GM12892 (cell line): ENCODE results near the gene CACNB4.
"Not testable (repeated sequence)": the region's sequence is repeated elsewhere in the genome, so short reads cannot be mapped to it uniquely, and the experiment has no call there.

Experiments used
- DNase-seq: peaks from one replicate; pipeline ENCODE4 v3.0.0; 2011; ENCODE audit not compliant: insufficient read length
- FAIRE-seq: peaks from 2 replicates; lab custom pipeline; 2011; peaks lifted over from hg19 to GRCh38; lab: Jason Lieb, UNC
- POLR2A ChIP-seq: IDR thresholded peaks from 2 replicates; pipeline ENCODE4 v1.6.1; 2011; ENCODE audit warnings: low read depth, low read length, control low read depth
- POLR2AphosphoS5 ChIP-seq: IDR thresholded peaks from 2 replicates; pipeline ENCODE4 v1.6.1; 2011; ENCODE audit warnings: low read depth, low read length, control low read depth
- TAF1 ChIP-seq: IDR thresholded peaks from 2 replicates; pipeline ENCODE4 v1.6.1; 2011; ENCODE audit warnings: low read depth, mild to moderate bottlenecking, control low read depth, low read length, borderline replicate concordance

Gene CACNB4

DNA sequence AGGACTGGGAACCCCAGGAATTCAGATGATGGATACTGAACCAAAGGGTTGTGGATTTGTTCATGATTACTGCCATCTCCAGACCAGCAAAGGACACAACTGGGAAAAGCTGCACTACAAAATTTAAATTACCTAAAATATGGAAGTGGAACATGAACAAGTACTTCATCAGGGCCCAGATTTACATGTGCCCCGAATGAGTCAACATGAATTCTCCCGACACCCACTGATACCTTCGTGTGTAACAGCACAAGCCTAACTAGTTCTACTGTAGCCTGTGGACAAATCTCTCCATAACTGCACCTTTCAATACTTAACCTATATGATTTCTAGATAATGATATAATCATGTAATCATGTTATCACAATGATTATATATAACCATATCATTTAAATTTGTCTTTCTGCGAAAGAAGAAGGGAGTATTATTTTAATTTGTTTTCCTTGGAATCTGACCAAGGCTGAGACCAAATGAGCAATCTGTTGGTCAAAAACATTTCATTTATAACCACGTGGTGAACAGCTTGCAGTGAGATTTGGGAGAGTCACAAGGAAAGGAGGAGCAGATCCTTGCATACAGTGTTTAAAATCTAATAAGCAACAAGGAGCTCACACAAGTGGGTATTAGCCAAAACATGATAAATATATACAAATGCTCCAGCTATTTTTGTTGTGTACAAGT is 70.5 kb downstream of the CACNB4 start:
- DNase-seq (no peak), FAIRE-seq (peak; percentile 69)
- TF ChIP-seq POLR2AphosphoS5 (no peak), POLR2A (no peak), TAF1 (no peak)

DNA sequence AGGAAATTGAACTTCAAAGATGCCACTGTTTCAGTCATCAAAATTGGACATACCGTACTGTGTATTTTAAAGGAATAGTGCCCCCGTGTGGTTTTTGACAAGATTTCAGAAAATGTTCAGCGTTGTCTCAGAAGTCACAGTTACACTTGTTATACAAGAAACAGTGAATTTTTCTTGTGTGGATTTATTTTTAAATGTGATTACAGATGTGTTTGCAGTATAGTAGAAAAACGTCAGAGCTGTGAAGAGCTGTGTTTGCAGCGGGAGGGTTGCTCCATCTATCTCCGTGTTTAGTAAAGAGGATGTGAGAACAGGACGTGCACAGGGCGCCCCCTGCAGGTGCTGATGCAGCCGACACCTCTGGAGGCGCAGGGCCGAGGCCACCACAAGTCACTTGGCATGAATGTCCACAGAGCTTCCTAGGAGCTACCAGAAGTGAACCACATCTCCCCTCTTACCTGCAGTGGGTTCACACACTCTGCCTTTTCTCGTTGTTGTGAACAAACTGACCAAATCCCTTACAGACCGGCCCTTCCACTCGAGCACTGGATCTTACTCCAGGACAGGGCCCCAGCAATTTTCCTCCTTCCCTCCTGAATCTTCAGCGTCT is 73.1 kb downstream of the CACNB4 start:
- FAIRE-seq: peak; percentile 97
- peak; percentile 29 for DNase-seq
- TF ChIP-seq POLR2A (no peak), POLR2AphosphoS5 (no peak), TAF1 (no peak)

DNA sequence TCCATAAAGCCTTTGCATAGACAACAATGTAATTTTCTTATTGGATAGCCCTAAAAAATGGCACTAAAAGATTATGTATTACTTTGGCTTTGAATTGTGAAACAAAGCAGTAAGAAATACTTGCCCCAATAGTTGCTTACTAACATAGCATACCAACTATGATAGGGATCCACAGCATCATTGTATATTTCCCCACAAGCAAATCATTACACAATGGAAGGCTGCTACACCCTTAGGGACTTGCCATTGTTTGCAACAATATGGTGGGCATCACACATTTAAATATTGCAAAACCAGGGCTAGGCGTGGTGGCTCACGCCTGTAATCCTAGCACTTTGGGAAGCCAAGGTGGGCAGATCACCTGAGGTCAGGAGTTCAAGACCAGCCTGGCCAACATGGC is 74.4 kb downstream of the CACNB4 start:
- no peak for TF ChIP-seq TAF1
- TF ChIP-seq POLR2A: no peak
- no peak for TF ChIP-seq POLR2AphosphoS5
- FAIRE-seq (peak; percentile 24), DNase-seq (no peak)

DNA sequence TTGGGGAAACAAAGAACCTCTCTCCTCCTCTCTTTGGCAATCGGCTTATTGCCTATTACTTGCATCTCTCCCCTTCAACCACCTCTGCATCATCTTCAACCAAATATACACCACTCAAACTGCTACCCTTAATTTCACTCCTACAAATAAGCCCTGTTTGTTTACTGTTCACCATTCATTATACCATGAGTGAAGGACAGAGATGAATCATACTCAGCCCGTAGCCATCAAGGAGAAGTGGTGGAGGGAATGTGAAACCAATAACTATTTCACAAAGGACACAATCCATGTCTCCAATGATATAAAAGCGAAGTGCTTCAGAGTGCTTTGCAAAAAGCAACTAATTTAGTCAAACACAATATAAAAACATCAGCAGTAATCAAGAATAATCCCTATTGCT is 76.8 kb downstream of the CACNB4 start:
- TF ChIP-seq TAF1: no peak
- TF ChIP-seq POLR2A: no peak
- no peak for TF ChIP-seq POLR2AphosphoS5
- FAIRE-seq (peak; percentile 27), DNase-seq (no peak)

DNA sequence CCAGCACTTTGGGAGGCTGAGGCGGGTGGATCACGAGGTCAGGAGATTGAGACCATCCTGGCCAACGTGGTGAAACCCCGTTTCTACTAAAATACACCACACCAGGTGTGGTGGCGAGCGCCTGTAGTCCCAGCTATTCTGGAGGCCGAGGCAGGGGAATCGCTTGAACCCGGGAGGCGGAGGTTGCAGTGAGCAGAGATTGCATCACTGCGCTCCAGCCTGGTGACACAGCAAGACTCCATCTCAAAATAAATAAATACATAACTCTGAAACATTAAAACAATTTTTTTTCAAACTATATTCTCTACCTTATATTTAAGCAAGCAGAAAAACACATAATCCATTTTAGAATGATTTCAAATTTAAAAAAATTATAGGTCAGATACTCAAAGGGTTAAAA is 77.8 kb downstream of the CACNB4 start:
- not testable (repeated sequence) for FAIRE-seq, DNase-seq

DNA sequence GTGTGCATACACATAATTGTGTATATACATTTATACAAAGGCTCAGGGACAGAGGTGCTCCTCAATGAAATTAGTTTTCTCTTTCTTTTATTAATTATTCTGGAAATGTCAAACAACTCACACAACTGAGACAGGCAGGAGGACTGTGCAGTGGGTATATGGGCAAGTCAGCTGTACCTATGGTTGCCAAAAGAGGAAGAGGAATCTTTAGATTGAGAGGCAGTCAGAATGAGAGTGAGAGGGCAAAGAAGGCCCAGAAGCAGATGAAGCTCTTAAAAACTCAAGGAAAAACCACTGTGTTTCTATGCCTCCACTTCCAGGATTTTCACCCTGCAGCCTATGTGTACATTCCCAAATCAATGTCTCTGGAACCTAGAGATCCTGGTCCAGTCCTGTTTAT is 79.1 kb downstream of the CACNB4 start:
- FAIRE-seq (no peak), DNase-seq (no peak)
- TF ChIP-seq TAF1 (no peak), POLR2AphosphoS5 (no peak), POLR2A (no peak)

DNA sequence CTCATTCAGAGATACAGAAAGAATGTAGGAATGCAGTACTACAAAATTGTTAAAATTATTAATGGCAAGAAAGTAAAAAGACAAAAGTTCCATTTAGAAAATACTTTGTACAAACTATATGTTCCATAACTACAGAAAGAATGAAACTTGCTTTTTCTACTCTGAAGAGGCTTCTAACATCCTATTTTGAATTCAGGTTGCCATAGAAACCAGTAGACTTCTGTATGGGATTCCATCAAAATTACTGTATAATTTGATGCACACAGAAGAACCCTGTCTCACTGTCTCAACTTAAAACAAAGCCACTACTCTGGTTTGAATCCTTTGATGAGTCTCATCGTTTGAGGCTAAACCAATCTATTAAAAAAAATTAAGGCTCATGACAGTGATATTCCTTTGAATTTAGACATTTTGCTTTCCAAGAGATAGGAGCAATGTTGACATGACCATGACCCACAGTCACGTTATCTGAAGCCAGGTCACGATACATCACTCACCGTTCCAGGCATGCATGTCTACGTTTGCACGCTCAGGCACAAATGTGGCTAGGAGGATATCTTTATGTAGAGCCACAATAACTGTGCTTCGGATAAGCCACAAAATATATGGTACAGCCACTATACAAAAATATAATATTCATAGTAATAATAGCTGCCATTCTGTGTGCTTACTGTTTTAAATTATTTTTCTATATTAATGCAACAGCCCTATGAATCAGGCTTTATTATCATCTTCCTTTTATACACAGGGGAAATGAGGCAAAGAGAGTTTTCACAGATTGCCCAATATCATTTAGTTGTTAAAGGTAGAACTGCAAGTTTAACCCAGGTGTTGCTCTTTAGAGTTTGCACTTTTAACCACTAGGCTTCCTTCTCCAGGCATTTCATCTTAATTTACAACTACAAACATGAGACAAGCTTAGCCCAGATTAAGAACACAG is 82.4 kb downstream of the CACNB4 start:
- DNase-seq (no peak), FAIRE-seq (no peak)
- TF ChIP-seq POLR2A: no peak
- no peak for TF ChIP-seq TAF1
- no peak for TF ChIP-seq POLR2AphosphoS5

DNA sequence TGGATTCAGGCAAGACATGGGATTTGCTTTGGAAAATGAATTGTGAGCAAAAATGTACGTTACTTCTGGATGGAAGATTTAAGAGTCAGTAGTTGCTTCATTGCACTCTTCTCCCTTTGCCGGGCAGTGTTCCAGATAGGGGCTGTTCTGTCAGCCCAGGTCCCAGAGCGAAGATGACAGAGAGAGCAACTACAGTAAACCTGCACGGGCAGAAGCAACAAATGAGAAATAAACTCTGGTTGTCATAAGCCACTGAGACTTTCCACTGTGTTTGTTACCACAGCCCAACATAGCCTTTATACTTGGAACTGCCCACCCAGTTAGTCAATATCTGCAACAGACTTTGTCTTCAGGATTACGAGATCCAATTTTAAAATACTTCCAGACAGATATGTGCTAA is 83.3 kb downstream of the CACNB4 start:
- TF ChIP-seq POLR2AphosphoS5: no peak
- TF ChIP-seq POLR2A: no peak
- DNase-seq (no peak), FAIRE-seq (peak; percentile 27)

DNA sequence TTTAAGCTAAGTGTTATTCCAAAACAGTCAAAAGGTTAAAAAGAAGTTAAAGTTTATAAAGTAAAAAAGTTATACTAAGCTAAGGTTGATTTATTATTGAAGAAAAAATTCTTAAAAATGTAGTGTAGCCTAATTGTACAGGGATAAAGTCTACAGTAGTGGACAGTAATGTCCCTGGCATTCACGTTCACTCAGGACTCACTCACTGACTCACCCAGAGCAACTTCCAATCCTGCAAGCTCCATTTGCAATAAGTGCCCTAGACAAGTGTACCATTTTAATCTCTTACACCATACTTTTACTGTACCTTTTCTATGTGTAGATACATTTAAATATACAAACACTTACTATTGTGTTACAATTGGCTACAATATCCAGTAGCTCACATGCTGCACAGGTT is 86.1 kb downstream of the CACNB4 start:
- DNase-seq (no peak), FAIRE-seq (no peak)
- TF ChIP-seq POLR2A (no peak), POLR2AphosphoS5 (no peak), TAF1 (no peak)

DNA sequence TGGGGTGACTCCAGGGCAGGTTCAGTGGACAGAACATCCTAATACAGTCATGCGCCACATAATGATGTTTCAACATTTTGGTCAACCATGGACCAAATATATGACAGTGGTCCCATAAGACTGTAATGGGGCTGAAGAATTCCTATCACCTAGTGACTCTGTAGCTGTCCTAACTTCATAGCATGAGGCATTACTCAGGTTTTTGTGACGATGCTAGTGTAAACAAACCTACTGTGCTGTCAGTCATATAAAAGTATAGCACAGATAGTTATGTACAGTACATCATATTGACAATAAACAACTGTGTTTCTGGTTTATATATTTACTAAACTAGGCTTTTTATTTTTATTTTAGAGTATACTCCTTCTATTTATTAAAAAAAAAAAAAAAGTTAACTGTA is 87.1 kb downstream of the CACNB4 start:
- FAIRE-seq (no peak), DNase-seq (no peak)
- TF ChIP-seq POLR2A: no peak
- no peak for TF ChIP-seq TAF1
- TF ChIP-seq POLR2AphosphoS5: no peak

DNA sequence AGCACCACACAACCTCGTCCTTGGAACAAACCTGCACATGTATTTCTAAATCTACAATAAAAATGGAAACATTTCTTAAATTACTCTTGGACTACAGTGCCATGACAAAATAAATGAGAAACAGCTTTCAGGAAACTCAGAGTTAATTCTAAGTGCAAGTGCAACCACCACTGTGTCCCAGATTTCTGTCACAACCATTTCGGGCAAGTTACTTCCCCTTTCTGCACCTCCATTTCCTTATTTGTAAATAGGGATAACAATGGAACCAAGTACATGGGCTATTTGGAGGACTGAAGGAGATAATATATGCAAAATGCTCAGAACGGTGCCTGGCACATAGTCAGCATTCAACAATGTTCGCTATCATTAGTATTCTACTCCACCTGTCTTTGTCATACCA is 93.2 kb downstream of the CACNB4 start:
- TF ChIP-seq POLR2AphosphoS5 (no peak), POLR2A (no peak)
- DNase-seq (no peak), FAIRE-seq (no peak)

DNA sequence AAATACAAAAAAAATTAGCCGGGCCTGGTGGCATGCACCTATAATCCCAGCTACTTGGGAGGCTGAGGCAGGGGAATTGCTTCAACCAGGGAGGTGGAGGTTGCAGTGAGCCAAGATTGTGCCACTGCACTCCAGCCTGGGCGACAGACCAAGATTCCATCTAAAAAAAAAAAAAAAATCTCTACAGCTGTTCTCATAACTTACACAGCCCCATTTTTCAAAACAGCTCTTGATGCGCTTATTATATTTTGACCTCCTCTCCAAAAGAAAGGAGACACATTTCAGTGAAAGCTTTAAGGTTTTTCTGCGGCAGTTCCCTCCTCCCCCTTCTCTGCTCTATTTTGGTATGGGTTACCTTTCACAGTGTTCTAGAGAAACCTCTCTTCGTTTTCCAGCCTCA is 95.6 kb downstream of the CACNB4 start:
- FAIRE-seq, DNase-seq: not testable (repeated sequence)
